ENCODE measurements around the gene KCNG2. TPM values are rescaled to one million over a fixed set of nuclear protein-coding genes. Genes with fewer than 3 reads are reported as not detected.

Gene KCNG2
- total RNA-seq, 1 donor from 2014 or later = not detected

DNA sequence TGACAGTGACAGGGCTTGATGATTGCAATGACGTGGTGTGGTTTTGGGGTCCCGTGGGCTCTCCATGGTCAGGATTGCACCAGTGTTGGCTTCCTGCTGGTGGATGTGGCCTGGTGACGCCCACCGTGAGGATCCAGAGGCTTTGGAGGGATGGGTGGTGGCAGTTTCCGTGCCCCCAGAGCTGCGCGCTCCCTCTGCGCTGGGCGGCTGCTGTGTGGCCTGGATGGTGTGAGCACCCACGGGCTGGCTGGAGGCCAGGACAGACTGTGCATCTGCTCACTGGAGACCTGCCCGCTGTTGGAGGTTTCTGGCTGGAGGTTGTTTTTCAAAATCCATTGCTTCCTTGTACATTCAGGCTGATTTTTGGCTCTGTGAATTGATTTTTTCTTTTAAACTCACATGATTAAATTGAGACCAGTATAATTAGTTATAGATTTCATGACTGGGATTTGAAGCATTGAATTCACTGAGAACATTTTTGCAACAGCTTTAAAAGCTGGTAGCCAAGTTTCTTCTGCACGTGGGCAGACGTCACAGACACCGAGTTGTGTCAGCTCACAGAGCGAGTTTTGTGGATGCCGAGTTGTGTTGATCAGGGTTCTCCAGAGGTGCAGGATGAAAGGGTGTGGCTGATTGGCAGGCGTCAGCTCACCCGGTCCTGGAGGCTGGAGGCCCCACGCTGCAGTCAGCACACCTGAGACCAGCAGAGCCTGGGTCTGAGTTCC, 72.7 kb downstream of the KCNG2 start:
- H3K4me3 Mint-ChIP-seq = no peak overlapping the region
- no peaks in the 10 kb centered on the region for H3K4me1 Mint-ChIP-seq
- no peaks in the 10 kb centered on the region for H3K9me3 Mint-ChIP-seq
- TF ChIP-seq, protein P1, sequence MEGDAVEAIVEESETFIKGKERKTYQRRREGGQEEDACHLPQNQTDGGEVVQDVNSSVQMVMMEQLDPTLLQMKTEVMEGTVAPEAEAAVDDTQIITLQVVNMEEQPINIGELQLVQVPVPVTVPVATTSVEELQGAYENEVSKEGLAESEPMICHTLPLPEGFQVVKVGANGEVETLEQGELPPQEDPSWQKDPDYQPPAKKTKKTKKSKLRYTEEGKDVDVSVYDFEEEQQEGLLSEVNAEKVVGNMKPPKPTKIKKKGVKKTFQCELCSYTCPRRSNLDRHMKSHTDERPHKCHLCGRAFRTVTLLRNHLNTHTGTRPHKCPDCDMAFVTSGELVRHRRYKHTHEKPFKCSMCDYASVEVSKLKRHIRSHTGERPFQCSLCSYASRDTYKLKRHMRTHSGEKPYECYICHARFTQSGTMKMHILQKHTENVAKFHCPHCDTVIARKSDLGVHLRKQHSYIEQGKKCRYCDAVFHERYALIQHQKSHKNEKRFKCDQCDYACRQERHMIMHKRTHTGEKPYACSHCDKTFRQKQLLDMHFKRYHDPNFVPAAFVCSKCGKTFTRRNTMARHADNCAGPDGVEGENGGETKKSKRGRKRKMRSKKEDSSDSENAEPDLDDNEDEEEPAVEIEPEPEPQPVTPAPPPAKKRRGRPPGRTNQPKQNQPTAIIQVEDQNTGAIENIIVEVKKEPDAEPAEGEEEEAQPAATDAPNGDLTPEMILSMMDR (conservative IDR thresholded peaks at IDR 0.05) = no peak
- DNase-seq (ENCODE audit: low read depth, low spot score) = no peak
- H3K36me3 Mint-ChIP-seq (ENCODE audit: low read depth) = no peaks in the 10 kb centered on the region
- no peaks in the 10 kb centered on the region for H3K27me3 Mint-ChIP-seq (ENCODE audit: low read depth)
- H3K27ac Mint-ChIP-seq (ENCODE audit: unreplicated experiment) = peak overlapping the region; percentile 19

DNA sequence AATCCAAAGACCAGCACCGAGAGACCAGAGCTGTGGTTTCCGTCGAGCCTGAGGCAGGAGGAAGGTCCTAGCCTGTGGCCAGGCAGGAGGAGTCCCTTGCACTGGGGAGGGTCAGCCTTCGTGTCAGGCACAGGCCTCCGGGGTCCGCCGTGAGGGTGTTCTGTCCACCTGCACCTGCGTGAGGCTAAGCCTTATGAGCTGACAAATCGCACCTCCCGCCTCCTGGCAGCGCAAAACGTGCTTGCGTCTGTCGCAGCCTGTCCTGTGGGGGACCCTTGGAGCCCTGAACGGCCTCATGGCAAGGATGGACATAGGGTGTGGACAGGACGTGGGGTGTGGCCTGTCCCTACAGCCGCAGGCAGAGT, 73.3 kb downstream of the KCNG2 start:
- DNase-seq (ENCODE audit: low read depth, low spot score) = no peak
- Mint-ChIP-seq H3K4me1 (no peaks in the 10 kb centered on the region), H3K9me3 (no peaks in the 10 kb centered on the region), H3K27me3 (ENCODE audit: low read depth) (no peaks in the 10 kb centered on the region), H3K4me3 (no peak overlapping the region), H3K27ac (ENCODE audit: unreplicated experiment) (peak overlapping the region; percentile 19), H3K36me3 (ENCODE audit: low read depth) (no peaks in the 10 kb centered on the region)
- TF ChIP-seq, protein P1 (conservative IDR thresholded peaks at IDR 0.05) = no peak

DNA sequence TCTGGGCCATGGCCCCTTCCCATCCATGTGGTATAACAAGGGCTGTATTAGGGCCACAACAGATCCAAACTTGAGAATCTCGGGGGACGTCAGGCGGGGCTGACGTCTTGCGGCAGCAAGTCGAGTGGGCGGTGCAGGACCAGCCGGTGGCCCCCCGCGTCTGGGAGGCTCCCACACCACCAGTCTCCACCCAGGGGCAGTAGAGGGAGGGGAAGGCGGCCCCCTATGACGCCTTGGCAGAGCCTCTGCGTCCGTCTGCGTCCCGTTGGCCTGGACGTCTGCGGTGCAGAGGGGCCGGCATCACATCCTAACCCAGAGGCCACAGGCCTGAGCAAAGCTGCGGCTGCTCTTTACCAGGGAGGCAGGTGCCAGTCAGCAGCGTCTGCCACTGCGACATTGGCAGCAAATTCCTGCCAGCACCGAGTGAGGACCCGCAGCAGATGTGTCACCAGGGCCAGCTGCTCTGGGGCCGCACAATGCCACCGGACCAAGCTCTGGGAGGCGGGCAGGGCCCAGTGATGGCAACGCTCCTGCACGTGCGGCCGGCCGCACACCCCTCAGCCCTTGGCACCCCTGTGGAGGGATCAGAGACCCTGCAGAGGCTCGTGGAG, 73.8 kb downstream of the KCNG2 start:
- Mint-ChIP-seq H3K36me3 (ENCODE audit: low read depth) (no peaks in the 10 kb centered on the region), H3K27ac (ENCODE audit: unreplicated experiment) (no peak overlapping the region), H3K27me3 (ENCODE audit: low read depth) (no peaks in the 10 kb centered on the region), H3K4me1 (no peaks in the 10 kb centered on the region), H3K9me3 (no peaks in the 10 kb centered on the region), H3K4me3 (no peak overlapping the region)
- DNase-seq (ENCODE audit: low read depth, low spot score) = no peak
- TF ChIP-seq, protein P1 (conservative IDR thresholded peaks at IDR 0.05) = no peak

DNA sequence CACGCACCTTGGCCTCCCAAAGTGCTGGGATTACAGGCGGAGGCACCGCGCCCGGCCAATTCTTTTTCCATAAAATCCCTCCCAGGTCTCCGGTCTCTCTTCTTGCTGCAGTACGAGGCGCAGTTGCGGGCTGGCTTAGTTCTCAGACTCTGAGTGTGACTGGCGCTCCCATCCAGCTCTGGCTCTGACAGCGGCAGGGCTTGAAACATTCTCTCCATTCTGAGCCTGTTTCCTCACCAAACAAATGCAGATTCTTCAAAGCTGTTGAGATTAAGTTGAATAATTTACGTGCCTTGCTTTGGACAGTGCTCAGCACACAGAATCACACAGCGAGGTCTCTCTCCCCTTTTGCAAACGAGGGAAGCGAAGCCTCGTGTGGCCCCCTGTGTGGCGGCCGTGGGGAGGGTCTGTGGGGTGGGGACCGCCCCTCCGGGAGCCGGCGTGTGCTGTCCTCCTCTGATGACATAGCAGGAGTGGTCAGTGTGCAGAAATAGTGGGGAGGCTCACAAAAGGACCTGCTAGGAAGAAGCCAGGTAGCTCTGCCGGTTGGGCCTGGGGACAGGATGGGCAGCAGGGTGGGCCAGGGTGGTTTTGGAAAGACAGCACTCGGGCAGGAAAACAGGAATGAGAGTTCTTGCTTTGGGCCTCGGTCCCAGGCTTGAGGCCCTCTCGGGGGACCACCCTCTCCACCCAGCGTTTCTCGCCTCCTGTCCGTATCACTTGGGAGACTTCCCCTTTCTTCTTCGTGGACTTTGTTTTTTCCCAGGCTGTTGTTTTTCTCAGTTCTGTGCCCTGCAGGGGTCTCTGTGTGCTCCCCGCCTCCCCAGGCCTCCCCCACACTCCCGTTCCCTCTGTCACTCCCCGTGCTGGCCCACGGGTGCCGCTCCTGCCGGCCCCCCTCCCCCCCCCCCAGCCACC, 75.0 kb downstream of the KCNG2 start:
- H3K27ac Mint-ChIP-seq (ENCODE audit: unreplicated experiment) = peak overlapping the region; percentile 67
- TF ChIP-seq, protein P1 (conservative IDR thresholded peaks at IDR 0.05) = no peak
- no peaks in the 10 kb centered on the region for H3K9me3 Mint-ChIP-seq
- H3K4me3 Mint-ChIP-seq = no peak overlapping the region
- DNase-seq (ENCODE audit: low read depth, low spot score) = no peak
- H3K27me3 Mint-ChIP-seq (ENCODE audit: low read depth) = no peaks in the 10 kb centered on the region
- no peaks in the 10 kb centered on the region for H3K4me1 Mint-ChIP-seq
- H3K36me3 Mint-ChIP-seq (ENCODE audit: low read depth) = no peaks in the 10 kb centered on the region

DNA sequence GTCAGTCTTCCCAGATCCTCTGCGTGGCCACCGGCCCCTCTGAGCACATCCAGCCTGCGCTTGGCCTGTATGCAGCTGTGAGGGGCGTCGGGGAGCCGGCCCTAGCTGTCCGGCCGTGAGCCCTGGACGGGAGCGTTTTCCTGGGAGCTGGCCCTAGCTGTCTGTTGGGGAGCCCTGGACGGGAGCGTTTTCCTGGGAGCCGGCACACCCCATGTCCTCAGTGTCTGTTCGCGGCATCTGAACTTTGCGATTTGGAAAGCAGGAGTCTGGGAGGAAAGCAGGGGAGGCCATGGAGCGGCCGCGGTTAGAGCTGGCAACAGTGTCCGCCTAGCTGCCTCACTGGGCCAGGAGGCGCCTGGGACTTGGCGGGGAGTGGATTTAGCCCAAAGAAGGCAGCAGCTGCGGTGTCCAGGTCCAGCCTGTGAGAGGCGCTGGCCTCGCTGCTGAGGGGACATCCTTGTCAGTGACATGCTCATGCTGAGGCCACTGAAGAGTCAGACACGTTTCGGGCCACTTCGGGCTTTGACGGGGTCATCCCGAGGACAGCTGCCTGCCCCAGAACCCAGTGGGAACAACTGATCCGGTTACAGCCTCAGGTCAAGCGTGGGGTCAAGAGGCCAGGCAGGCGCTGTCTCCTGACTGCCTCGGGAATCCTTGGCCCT, 75.8 kb downstream of the KCNG2 start:
- Mint-ChIP-seq H3K4me3 (no peak overlapping the region), H3K4me1 (no peaks in the 10 kb centered on the region), H3K27ac (ENCODE audit: unreplicated experiment) (no peak overlapping the region), H3K9me3 (no peaks in the 10 kb centered on the region), H3K27me3 (ENCODE audit: low read depth) (no peaks in the 10 kb centered on the region), H3K36me3 (ENCODE audit: low read depth) (no peaks in the 10 kb centered on the region)
- TF ChIP-seq, protein P1 (conservative IDR thresholded peaks at IDR 0.05) = no peak
- no peak for DNase-seq (ENCODE audit: low read depth, low spot score)
